GM18511 (cell line): ENCODE data around the gene FAF2.
A peak's percentile ranks its signal among the peaks of the same experiment; 100 is the strongest.
"Not testable (repeated sequence)": the region's sequence is repeated elsewhere in the genome, so short reads cannot be mapped to it uniquely, and the experiment has no call there.

Experiments
- ATAC-seq: cut with Tn5 transposase; IDR thresholded peaks from one replicate; pipeline ENCODE4 v1.9.1; 2021; ENCODE audit warnings: mild to moderate bottlenecking, moderate library complexity; ENCODE audit not compliant: unreplicated experiment

Gene FAF2

DNA sequence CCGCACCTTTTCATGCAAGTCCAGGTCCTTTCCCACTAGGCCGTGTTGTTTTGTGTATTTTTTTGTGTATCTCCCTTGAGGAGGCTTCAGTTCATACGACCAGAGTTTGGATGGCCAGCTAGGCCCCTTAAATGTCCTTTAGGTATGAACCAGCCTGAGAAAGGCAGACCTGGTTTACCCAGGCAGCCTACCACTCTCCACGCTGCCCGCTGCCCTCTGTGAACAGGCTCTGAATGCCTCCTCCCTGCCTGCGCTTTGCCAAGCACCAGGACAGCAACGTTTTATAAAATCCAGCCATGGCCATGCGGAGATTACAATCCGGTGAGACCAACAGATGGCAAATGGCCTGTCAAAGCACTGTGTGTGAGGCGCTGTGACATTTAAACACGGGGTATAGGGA lies 31.2 kb upstream of the FAF2 start:
- ATAC-seq = no peak

DNA sequence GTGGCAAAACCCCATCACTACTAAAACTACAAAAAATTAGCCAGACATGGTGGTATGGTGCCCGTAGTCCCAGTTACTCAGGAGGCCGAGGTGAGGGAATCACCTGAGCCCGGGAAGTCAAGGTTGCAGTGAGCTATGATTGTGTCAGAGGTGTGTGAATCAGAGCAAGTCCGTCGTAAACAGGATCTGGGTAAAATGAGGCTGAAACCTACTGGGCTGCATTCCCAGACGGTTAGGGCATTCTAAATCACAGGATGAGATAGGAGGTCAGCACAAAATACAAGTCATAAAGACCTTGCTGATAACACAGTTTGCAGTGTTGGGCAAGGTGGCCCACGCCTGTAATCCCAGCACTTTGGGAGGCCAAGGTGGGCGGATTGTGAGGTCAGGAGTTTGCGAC lies 29.9 kb upstream of the FAF2 start:
- no peak for ATAC-seq

DNA sequence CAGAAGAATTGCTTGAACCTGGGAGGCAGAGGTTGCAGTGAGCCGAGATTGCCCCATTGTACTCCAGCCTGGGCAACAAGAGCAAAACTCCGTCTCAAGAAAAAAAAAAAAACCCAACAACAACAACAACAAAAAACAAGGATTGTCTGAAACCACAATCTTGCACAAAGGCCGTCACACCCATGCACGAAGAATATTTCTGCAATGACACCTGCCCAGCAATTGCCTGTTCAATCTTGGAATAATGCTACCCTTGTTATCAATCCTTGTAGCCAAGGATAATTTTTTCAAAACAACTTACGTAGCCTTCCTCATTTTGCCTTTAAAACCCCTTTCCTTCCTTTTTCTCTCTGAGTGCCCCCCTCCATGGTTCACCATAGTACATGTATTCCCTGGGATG lies 28.1 kb upstream of the FAF2 start:
- ATAC-seq = no peak

- ATAC-seq = no peak
Measured at GRCh38 chr5:176420972-176421544, 27.1 kb upstream of the FAF2 start.

DNA sequence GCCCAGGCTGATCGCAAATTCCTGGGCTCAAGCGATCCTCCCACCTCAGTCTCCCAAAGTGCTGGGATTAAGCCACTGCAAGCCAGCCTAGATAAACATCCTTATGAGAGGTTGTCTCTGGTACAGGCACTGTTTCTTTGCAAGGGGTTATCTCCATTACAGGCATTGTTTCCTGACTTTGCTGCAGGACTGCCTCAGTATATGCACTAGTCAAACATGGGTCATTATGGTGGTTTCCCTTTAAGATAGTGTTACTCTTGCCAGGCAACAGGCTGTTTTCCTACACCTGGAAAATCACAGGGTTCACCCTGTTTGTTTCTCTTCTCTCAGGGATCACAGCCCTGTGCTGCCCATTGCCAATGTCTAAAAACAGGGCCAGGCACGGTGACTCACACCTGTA lies 24.0 kb upstream of the FAF2 start:
- no peak for ATAC-seq

- ATAC-seq = no peak
Measured at GRCh38 chr5:176425138-176425537, 23.0 kb upstream of the FAF2 start.

DNA sequence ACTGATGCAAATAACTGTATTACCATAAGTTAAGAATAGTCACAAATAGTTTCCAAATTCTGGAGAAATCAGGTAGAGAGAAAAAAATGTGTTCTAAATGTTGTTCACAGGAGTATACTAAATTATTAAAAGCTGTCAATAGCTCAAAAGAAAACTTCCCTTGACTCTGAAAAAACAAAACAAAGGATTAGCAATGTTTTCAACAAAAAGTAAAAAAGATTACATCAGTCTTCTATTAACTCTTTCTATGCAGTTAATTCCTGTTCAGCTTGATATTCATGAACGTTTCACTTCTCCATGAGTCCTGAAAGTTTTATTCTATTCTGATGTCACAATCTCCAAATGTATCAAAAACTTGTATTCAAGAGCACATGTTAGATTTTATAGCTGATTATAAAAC lies 22.4 kb upstream of the FAF2 start:
- ATAC-seq = no peak

GRCh38 chr5:176426876-176427275 lies 21.3 kb upstream of the FAF2 start:
- ATAC-seq = no peak

GRCh38 chr5:176427971-176428370 lies 20.2 kb upstream of the FAF2 start:
- ATAC-seq = no peak

- no peak for ATAC-seq
Measured at GRCh38 chr5:176429972-176430371, 18.2 kb upstream of the FAF2 start.

DNA sequence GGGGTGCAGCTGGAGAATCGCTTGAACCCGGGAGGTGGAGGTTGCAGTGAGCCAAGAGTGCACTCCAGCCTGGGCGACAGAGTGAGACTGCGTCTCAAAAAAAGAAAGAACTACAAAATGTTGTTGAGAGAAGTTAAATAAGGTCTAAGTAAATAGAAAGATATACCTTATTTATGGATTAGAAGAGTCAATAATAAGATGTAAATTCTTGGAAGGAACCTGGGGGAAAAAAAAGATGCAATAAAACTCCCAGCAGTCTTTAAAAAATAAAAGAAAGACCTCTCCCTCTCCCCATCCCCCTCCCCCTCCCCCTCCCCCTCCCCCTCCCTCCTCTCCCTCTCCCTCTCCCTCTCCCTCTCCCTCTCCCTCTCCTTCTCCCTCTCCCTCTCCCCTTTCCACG lies 15.5 kb upstream of the FAF2 start:
- no peak for ATAC-seq

DNA sequence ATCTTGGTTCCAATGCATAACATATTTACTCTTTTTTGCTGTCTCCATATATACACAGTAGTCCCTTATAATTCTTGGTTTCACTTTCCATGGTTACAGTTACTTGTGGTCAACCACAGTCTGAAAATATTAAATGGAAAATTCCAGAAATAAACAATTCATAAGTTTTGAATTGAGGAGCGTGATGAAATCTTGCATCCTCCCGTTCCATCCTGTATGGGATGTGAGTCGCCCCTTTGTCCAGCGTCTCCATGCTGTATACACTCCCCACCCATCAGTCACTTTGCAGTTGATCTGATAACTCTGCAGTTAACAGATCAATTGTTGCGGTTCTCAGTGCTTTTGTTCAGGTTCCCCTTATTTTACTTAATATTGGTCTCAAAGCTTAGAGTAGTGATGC lies 11.5 kb upstream of the FAF2 start:
- ATAC-seq = no peak

DNA sequence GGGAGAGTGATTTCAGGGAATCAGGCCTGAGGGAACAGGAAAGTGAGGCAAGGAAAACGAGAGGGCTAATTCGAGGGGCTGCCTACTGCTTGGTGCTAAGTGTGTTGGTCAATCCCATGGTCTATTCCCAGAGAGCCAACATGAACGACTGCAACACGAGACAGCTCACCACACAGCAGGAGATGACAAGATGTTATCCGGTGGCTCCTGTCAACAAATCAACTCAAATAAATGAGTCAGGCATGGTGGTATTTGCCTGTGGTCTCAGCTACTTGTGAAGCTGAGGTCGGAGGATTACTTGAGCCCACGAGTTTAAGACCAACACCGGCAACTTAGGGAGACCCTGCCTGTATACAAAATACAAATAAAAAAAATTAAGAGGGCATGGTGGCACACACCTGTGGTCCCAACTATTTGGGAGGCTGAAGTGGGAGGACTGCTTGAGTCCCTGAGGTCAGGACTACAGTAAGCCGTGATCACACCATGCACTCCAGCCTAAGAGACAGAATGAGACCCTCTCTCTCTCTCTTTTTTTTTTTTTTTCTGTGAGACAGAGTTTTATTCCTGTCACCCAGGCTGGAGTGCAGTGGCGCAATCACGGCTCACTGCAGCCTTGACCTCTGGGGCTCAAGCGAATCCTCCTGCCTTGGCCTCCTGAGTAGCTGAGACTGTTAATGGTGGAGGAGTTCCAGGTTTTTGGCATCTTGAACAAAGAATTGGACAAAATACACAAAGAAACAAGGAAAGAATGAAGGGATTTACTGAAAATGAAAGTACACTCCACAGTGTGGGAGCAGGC lies 9.0 kb upstream of the FAF2 start:
- ATAC-seq = no peak

- ATAC-seq = no peak
Measured at GRCh38 chr5:176440927-176441706, 7.1 kb upstream of the FAF2 start.

DNA sequence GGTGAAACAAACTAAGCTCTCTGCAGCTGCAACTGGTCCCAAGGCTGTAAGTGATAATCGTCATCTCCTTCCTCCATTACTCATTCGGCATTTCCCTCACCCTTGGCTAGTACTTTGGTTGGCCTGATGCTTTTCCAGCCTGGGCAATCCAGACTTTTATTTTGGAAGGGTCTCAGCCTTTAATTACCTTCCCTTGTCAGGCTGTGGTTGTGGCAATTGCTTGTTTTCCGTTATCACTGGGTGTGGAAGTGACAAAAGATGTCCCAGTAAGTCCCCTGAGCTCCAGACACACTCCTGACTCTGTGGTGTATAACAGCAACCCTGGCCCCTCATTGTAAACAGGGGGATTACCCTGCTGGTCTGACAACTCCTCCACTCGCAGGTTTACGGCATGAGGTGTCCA lies 6.3 kb upstream of the FAF2 start:
- no peak for ATAC-seq

GRCh38 chr5:176442911-176443310 lies 5.3 kb upstream of the FAF2 start:
- not testable (repeated sequence) for ATAC-seq

- ATAC-seq = no peak
Measured at GRCh38 chr5:176444742-176445141, 3.4 kb upstream of the FAF2 start.

DNA sequence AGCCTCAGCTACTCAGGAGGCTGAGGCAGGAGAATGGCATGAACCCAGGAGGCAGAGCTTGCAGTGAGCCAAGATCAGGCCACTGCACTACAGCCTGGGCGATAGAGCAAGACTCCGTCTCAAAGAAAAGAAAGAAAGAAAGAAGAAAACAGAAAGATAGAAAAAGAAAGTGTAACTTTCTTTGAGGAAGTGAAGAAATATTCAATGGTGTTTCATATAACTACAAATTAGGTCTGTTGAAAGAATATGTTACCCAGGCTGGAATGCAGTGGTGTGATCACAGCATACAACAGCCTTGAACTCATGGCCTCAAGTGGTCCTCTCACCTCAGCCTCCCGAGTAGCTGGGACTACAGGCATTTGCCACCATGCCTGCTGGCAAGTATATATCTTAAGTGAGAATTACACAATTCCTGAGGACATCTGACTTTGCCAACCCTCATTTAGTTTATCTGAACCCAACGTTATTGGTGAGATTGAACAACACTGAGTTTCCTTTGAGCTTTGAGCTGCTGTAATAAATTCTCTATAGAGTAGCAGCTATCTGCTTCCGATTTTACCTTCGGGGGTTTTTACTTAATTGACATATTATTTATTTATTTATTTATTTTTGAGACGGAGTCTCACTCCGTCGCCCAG lies 2.0 kb upstream of the FAF2 start:
- ATAC-seq = no peak

DNA sequence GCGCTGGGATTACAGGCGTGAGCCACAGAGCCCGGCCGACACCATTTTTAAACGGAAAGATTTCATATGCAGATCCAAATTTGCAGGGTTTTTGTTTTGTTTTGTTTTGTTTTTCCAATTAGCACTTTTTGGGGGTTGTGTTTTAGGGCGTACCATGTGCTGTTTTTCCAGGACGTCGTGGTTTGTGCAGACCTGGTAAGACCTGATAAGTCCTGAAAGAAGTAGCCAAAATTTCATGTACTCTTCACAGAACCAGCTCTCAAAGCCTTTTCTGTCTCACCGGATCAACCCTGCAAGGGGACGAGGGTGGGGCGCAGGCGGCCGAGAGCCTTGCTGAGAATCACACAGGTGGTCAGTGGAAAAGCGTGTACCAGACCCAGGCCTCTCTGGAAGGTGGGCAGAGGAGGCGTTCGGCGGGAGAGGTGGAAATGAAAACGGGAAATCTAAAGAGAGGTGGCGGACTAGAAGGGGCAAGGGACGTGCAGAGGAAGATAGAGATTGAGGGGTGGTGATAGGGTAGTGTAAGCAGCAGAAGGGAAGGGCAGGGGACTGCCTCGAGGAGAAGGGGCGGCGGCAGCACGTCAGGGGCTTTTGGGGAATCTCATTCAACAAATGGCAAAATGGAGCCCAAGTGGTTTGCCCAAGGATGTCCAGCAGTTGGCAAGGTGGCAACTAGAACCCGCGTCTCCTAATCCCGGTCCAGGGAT lies 1.1 kb upstream of the FAF2 start:
- ATAC-seq = peak; percentile 3

DNA sequence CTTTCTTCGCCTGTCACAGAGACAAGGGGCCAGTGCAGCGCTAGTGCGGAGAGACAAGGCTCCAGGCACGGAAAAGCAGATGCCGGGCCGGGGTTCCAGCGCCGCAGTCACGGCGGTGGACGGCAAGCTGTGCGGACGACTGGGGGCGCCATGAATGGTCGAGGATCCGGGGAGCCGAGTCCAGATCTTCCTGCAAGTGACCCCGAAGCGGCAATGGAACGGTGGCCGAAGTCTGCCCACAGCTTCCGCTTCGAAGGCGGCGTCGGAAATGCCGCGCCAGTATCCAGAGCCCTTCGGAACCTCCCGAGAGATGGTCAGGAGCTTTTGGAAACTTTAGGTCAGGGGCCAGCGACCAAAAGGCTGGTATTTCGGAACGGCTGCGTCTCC lies 601 bp upstream of the FAF2 start:
- peak; percentile 38 for ATAC-seq

DNA sequence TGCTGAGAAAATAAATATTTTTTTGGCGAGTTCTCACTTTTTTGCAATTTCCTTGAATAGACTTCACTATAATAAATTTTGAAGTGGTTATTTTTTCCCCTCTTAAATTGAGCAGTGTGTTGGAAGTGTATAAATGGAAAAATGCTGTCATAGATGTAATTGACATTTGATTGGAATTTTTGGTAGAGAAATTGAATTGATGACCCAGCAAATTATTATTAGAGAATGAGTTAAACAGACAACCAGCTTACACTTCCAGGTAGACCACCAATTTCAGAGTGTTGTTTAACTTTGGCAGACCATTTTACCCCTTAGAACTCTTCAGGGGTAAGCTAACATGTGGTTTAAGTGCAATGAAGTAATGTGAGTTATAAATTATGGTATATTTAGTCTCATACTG lies 1.9 kb downstream of the FAF2 start:
- ATAC-seq = no peak
